ENCODE results near the gene IFNAR2. TPM values are rescaled to one million over a fixed set of nuclear protein-coding genes. Genes with fewer than 3 reads are reported as not detected.

Gene IFNAR2
- polyA plus RNA-seq, 3 donors = 47.7 to 79.8 (median 59.5) TPM

- H3K27ac ChIP-seq (ENCODE audit: low read depth in 1 of 2, low read length in 2 of 2) = peak overlapping the region in 1 of 2 donors; percentile 92
- intact Hi-C loops (cut with micrococcal nuclease) = no loop called here
Measured at GRCh38 chr21:33214056-33214455, 15.7 kb upstream of the IFNAR2 start.

GRCh38 chr21:33217138-33217520, 12.6 kb upstream of the IFNAR2 start:
- no peaks in the 10 kb centered on the region for H3K9me3 ChIP-seq (replicated peaks in 1 of 2; ENCODE audit: control insufficient read depth in 1 of 2, insufficient read depth in 1 of 2, low read length in 2 of 2)
- peaks cover 4 to 14% of the 10 kb centered on the region in 2 donors for H3K36me3 Mint-ChIP-seq
- H3K27me3 ChIP-seq (ENCODE audit: control insufficient read depth in 2 of 2, insufficient read depth in 2 of 2, low read length in 2 of 2) = no peaks in the 10 kb centered on the region
- H3K4me3 Mint-ChIP-seq = no peak overlapping the region
- H3K4me1 Mint-ChIP-seq = peaks cover 66% of the 10 kb centered on the region
- H3K9me3 Mint-ChIP-seq = peaks cover 0 to 6% (median 2%) of the 10 kb centered on the region in 7 donors
- H3K27ac Mint-ChIP-seq = peak overlapping the region; percentile 98 to 100 (median 99)
- H3K27ac ChIP-seq (ENCODE audit: low read depth in 1 of 2, low read length in 2 of 2) = peak overlapping the region; percentile 92 to 99
- no peaks in the 10 kb centered on the region for H3K36me3 ChIP-seq (replicated peaks in 1 of 2; ENCODE audit: control insufficient read depth in 1 of 2, insufficient read depth in 2 of 2, low read length in 2 of 2)
- H2AFZ ChIP-seq (ENCODE audit: insufficient read depth, low read depth, low read length, poor library complexity, severe bottlenecking) = no peak overlapping the region
- H3K4me2 ChIP-seq (replicated peaks; ENCODE audit: extremely low read depth, low read length, poor library complexity, severe bottlenecking) = peak overlapping the region; percentile 61
- H3K4me1 ChIP-seq (ENCODE audit: control insufficient read depth in 1 of 2, insufficient read depth in 2 of 2, low read length in 2 of 2) = peaks cover 54 to 59% of the 10 kb centered on the region in 2 donors
- peak overlapping the region in 1 of 3 experiments; percentile 48 for H3K4me3 ChIP-seq (replicated peaks in 1 of 3; ENCODE audit: low read depth in 2 of 3, low read length in 3 of 3)
- H3K79me2 ChIP-seq (ENCODE audit: insufficient read depth, low read length) = no peaks in the 10 kb centered on the region
- H4K20me1 ChIP-seq (ENCODE audit: insufficient read depth, low read length) = no peaks in the 10 kb centered on the region
- DNase-seq = peak in 1 of 3 donors; percentile 74
- H3K9ac ChIP-seq (ENCODE audit: insufficient read depth, low read length, poor library complexity, severe bottlenecking) = peak overlapping the region; percentile 78
- intact Hi-C loops (cut with micrococcal nuclease) = no loop called here
- no peaks in the 10 kb centered on the region for H3K27me3 Mint-ChIP-seq (ENCODE audit: low read depth in 3 of 3)
- WGBS (ENCODE audit: insufficient coverage) = 100% methylated on average over 1 of the region's 2 CpGs
- no peak for TF ChIP-seq CTCF (IDR thresholded peaks at IDR 0.05)

More at GRCh38 chr21:33214056-33214455, 15.7 kb upstream of the IFNAR2 start:
- no peak for TF ChIP-seq CTCF (IDR thresholded peaks at IDR 0.05)
- Mint-ChIP-seq H3K27ac (peak overlapping the region in 6 of 7 donors; percentile 46 to 100 (median 88)), H3K9me3 (peaks cover 0 to 2% (median 0%) of the 10 kb centered on the region in 7 donors), H3K27me3 (ENCODE audit: low read depth in 3 of 3) (no peaks in the 10 kb centered on the region), H3K4me1 (peaks cover 72% of the 10 kb centered on the region), H3K4me3 (no peak overlapping the region), H3K36me3 (peaks cover 4 to 16% of the 10 kb centered on the region in 2 donors)
- DNase-seq = no peak
- no peaks in the 10 kb centered on the region for H4K20me1 ChIP-seq (ENCODE audit: insufficient read depth, low read length)
- H3K9ac ChIP-seq (ENCODE audit: insufficient read depth, low read length, poor library complexity, severe bottlenecking) = no peak overlapping the region
- H3K4me3 ChIP-seq (replicated peaks in 1 of 3; ENCODE audit: low read depth in 2 of 3, low read length in 3 of 3) = no peak overlapping the region
- H3K27me3 ChIP-seq (ENCODE audit: control insufficient read depth in 2 of 2, insufficient read depth in 2 of 2, low read length in 2 of 2) = no peaks in the 10 kb centered on the region
- WGBS (ENCODE audit: insufficient coverage) = 93% methylated on average over 1 of the region's 1 CpG
- no peak overlapping the region for H3K4me2 ChIP-seq (replicated peaks; ENCODE audit: extremely low read depth, low read length, poor library complexity, severe bottlenecking)
- H3K9me3 ChIP-seq (replicated peaks in 1 of 2; ENCODE audit: control insufficient read depth in 1 of 2, insufficient read depth in 1 of 2, low read length in 2 of 2) = no peaks in the 10 kb centered on the region
- no peaks in the 10 kb centered on the region for H3K79me2 ChIP-seq (ENCODE audit: insufficient read depth, low read length)
- peaks cover 64 to 70% of the 10 kb centered on the region in 2 donors for H3K4me1 ChIP-seq (ENCODE audit: control insufficient read depth in 1 of 2, insufficient read depth in 2 of 2, low read length in 2 of 2)
- no peak overlapping the region for H2AFZ ChIP-seq (ENCODE audit: insufficient read depth, low read depth, low read length, poor library complexity, severe bottlenecking)
- H3K36me3 ChIP-seq (replicated peaks in 1 of 2; ENCODE audit: control insufficient read depth in 1 of 2, insufficient read depth in 2 of 2, low read length in 2 of 2) = no peaks in the 10 kb centered on the region
